Hepatocyte (in vitro differentiated cells): ENCODE results near the gene SNED1. TPM values are rescaled to one million over a fixed set of nuclear protein-coding genes. Genes with fewer than 3 reads are reported as not detected.

Experiments used
- DNase-seq: peaks from one replicate; pipeline ENCODE4 v3.0.0-alpha.2; 2016; ENCODE audit warnings: low spot score
- H2AFZ ChIP-seq: fragments of 200-600 bp; sonication (generic); 2 replicates; pipeline ENCODE4 v1.6.0; 2016; ENCODE audit warnings: antibody characterized with exemption, mild to moderate bottlenecking
- H3K27ac ChIP-seq: fragments of 200-600 bp; sonication (generic); 2 replicates; pipeline ENCODE4 v1.5.1; 2016; ENCODE audit warnings: mild to moderate bottlenecking
- H3K27me3 ChIP-seq: fragments of 200-600 bp; sonication (generic); 2 replicates; pipeline ENCODE4 v1.6.1; 2016
- H3K36me3 ChIP-seq: fragments of 200-600 bp; sonication (generic); replicated peaks from 2 replicates; pipeline ENCODE4 v1.5.1; 2016; ENCODE audit warnings: low read depth; ENCODE audit not compliant: insufficient read depth
- H3K4me1 ChIP-seq: fragments of 200-600 bp; sonication (generic); 2 replicates; pipeline ENCODE4 v1.5.1; 2016; ENCODE audit warnings: mild to moderate bottlenecking, moderate library complexity; ENCODE audit not compliant: insufficient read depth
- H3K4me2 ChIP-seq: fragments of 200-600 bp; sonication (generic); 2 replicates; pipeline ENCODE4 v1.6.0; 2016
- H3K4me3 ChIP-seq: fragments of 200-600 bp; sonication (generic); 2 replicates; pipeline ENCODE4 v1.5.1; 2016; ENCODE audit warnings: mild to moderate bottlenecking
- H3K79me2 ChIP-seq: fragments of 200-600 bp; sonication (generic); 2 replicates; pipeline ENCODE4 v1.6.0; 2017; ENCODE audit warnings: mild to moderate bottlenecking
- H3K9me2 ChIP-seq: fragments of 200-600 bp; sonication (generic); replicated peaks from 2 replicates; pipeline ENCODE4 v1.6.0; 2017; ENCODE audit warnings: mild to moderate bottlenecking; ENCODE audit not compliant: insufficient read depth
- H3K9me3 ChIP-seq: fragments of 200-600 bp; sonication (generic); 2 replicates; pipeline ENCODE4 v1.5.1; 2016; ENCODE audit warnings: low read depth, mild to moderate bottlenecking
- H4K20me1 ChIP-seq: fragments of 200-600 bp; sonication (generic); 2 replicates; pipeline ENCODE4 v1.6.0; 2016; ENCODE audit warnings: mild to moderate bottlenecking; ENCODE audit not compliant: insufficient read depth, poor library complexity, severe bottlenecking
- CTCF ChIP-seq: fragments of 200-600 bp; sonication (generic); IDR thresholded peaks from 2 replicates; pipeline ENCODE4 v1.5.1; 2016; ENCODE audit warnings: antibody characterized with exemption, mild to moderate bottlenecking; ENCODE audit not compliant: poor library complexity
- EZH2 ChIP-seq: fragments of 200-600 bp; sonication (generic); IDR thresholded peaks from 2 replicates; pipeline ENCODE4 v1.6.1; 2016; ENCODE audit warnings: antibody characterized with exemption, mild to moderate bottlenecking, borderline replicate concordance
- EZH2phosphoT487 ChIP-seq: fragments of 200-600 bp; sonication (generic); IDR thresholded peaks from one replicate; pipeline ENCODE4 v1.6.1; 2018; ENCODE audit warnings: antibody characterized with exemption, mild to moderate bottlenecking, low read depth, moderate library complexity; ENCODE audit not compliant: unreplicated experiment, severe bottlenecking
- WGBS: methylation state at CpG from one replicate; pipeline ENCODE4 v1.1.6; 2016; ENCODE audit warnings: low lambda C conversion rate; ENCODE audit errors: missing lambda C conversion rate; 5-methylcytosine and 5-hydroxymethylcytosine counted together
- polyA plus RNA-seq: library from polyadenylated mRNA; unstranded; fragments of >200 nt; fragmentation: Nextera tagmentation; extraction: Ambion mirVana; gene quantifications from 2 replicates; pipeline ENCODE4 v1.2.1, GENCODE V29; 2016
- total RNA-seq: library from RNA; depleted of rRNA; stranded (reverse); fragments of >200 nt; gene quantifications from 2 replicates; pipeline ENCODE4 v1.2.3, GENCODE V29; 2014

Gene SNED1
- total and polyA plus RNA-seq, 2 experiments from 2014 or later, result 4.6 to 6.5 TPM

GRCh38 chr2:241082341-241083090, 84.1 kb downstream of the SNED1 start:
- 81% methylated on average over 14 of the region's 14 CpGs for WGBS
- no peak overlapping the region for H3K27ac ChIP-seq
- TF ChIP-seq EZH2 (no peak), EZH2phosphoT487 (no peak), CTCF (no peak)
- H3K4me1 ChIP-seq, result no peaks in the 10 kb centered on the region
- peaks cover 6% of the 10 kb centered on the region for H3K36me3 ChIP-seq
- no peak for DNase-seq
- H3K27me3 ChIP-seq, result no peaks in the 10 kb centered on the region
- H3K9me3 ChIP-seq, result no peaks in the 10 kb centered on the region
- H2AFZ ChIP-seq, result no peak overlapping the region
- no peaks in the 10 kb centered on the region for H3K9me2 ChIP-seq
- H3K79me2 ChIP-seq, result no peaks in the 10 kb centered on the region
- H3K4me3 ChIP-seq, result no peak overlapping the region
- no peak overlapping the region for H3K4me2 ChIP-seq
- no peaks in the 10 kb centered on the region for H4K20me1 ChIP-seq

- Histone ChIP-seq H3K27me3 (no peaks in the 10 kb centered on the region), H3K9me3 (no peaks in the 10 kb centered on the region), H3K4me2 (no peak overlapping the region), H3K4me3 (no peak overlapping the region), H3K79me2 (no peaks in the 10 kb centered on the region), H3K4me1 (no peaks in the 10 kb centered on the region), H2AFZ (no peak overlapping the region), H3K27ac (no peak overlapping the region), H4K20me1 (no peaks in the 10 kb centered on the region), H3K36me3 (peaks cover 6% of the 10 kb centered on the region), H3K9me2 (no peaks in the 10 kb centered on the region)
- TF ChIP-seq EZH2, result no peak
- no peak for TF ChIP-seq EZH2phosphoT487
- WGBS, result 81% methylated on average over 5 of the region's 5 CpGs
- no peak for DNase-seq
These were observed 84.6 kb downstream of the SNED1 start for GRCh38 chr2:241083091-241083415.

GRCh38 chr2:241084856-241085444, 86.5 kb downstream of the SNED1 start:
- no peak overlapping the region for H3K4me2 ChIP-seq
- H3K9me3 ChIP-seq, result no peaks in the 10 kb centered on the region
- H2AFZ ChIP-seq, result no peak overlapping the region
- DNase-seq, result no peak
- no peaks in the 10 kb centered on the region for H3K4me1 ChIP-seq
- H3K27ac ChIP-seq, result no peak overlapping the region
- H3K27me3 ChIP-seq, result no peaks in the 10 kb centered on the region
- H3K9me2 ChIP-seq, result no peaks in the 10 kb centered on the region
- 98% methylated on average over 4 of the region's 4 CpGs for WGBS
- no peaks in the 10 kb centered on the region for H4K20me1 ChIP-seq
- peaks cover 6% of the 10 kb centered on the region for H3K36me3 ChIP-seq
- H3K4me3 ChIP-seq, result no peak overlapping the region
- TF ChIP-seq EZH2, result no peak
- TF ChIP-seq CTCF, result no peak
- no peak for TF ChIP-seq EZH2phosphoT487
- H3K79me2 ChIP-seq, result no peaks in the 10 kb centered on the region

- H3K27me3 ChIP-seq, result no peaks in the 10 kb centered on the region
- WGBS, result 95% methylated on average over 29 of the region's 29 CpGs
- peaks cover 6% of the 10 kb centered on the region for H3K36me3 ChIP-seq
- no peaks in the 10 kb centered on the region for H3K9me2 ChIP-seq
- peaks cover 2% of the 10 kb centered on the region for H4K20me1 ChIP-seq
- H3K4me3 ChIP-seq, result no peak overlapping the region
- no peak overlapping the region for H3K4me2 ChIP-seq
- H3K9me3 ChIP-seq, result no peaks in the 10 kb centered on the region
- no peak overlapping the region for H2AFZ ChIP-seq
- no peak overlapping the region for H3K27ac ChIP-seq
- TF ChIP-seq EZH2, result no peak
- TF ChIP-seq CTCF, result no peak
- no peak for TF ChIP-seq EZH2phosphoT487
- no peaks in the 10 kb centered on the region for H3K4me1 ChIP-seq
- no peaks in the 10 kb centered on the region for H3K79me2 ChIP-seq
- DNase-seq, result no peak
These were observed 89.2 kb downstream of the SNED1 start for GRCh38 chr2:241087420-241088268.
